B cell (primary cell): ENCODE results near the gene MS4A12. TPM values are rescaled to one million over a fixed set of nuclear protein-coding genes. Genes with fewer than 3 reads are reported as not detected.

Experiments used
- ATAC-seq: fragments of 200-7000 bp; cut with Tn5 transposase; one replicate; pipeline ENCODE4 v1.10.0; 2021; ENCODE audit warnings: low read depth, mild to moderate bottlenecking, moderate number of reproducible peaks, moderate library complexity
- CTCF ChIA-PET: fragments of 350-600 bp; sonication (Branson Sonifier 250); formaldehyde crosslinking; loops from one replicate; lab custom pipeline; 2021; ENCODE audit warnings: antibody characterized with exemption, inconsistent platforms; lab: Charles Lee
- POLR2A ChIA-PET: fragments of 350-600 bp; sonication (Branson Sonifier 250); formaldehyde crosslinking; loops from one replicate; lab custom pipeline; 2021; ENCODE audit warnings: antibody characterized with exemption; lab: Charles Lee
- DNase-seq: peaks from one replicate; pipeline ENCODE4 v3.0.0; 2013
- H2AFZ ChIP-seq: 2 replicates; pipeline ENCODE4 v1.6.1; 2012; ENCODE audit warnings: mild to moderate bottlenecking, low read depth, low read length; ENCODE audit not compliant: insufficient read depth, poor library complexity, severe bottlenecking
- H3K27ac ChIP-seq, 2 donors: 1 replicate in 1 of 2; 2 replicates in 1 of 2; pipeline ENCODE4 v1.5.1; 2012 to 2013; ENCODE audit warnings: low read length in 2 of 2, mild to moderate bottlenecking in 2 of 2, moderate library complexity in 1 of 2
- H3K27me3 ChIP-seq, 4 experiments: fragments of 200-600 bp in 1 of 4; sonication (generic) in 1 of 4; replicated peaks in 1 of 4; 1 replicate in 2 of 4; 2 replicates in 2 of 4; pipeline versions ENCODE4 v1.6.1 to v1.7.0; 2013 to 2016; ENCODE audit warnings: low read length in 3 of 4, mild to moderate bottlenecking in 2 of 4, mixed read lengths in 1 of 4, moderate library complexity in 1 of 4; ENCODE audit not compliant: insufficient read depth in 4 of 4, control insufficient read depth in 3 of 4; ENCODE audit errors: control extremely low read depth in 1 of 4
- H3K36me3 ChIP-seq, 2 experiments: replicated peaks in 1 of 2; 1 replicate in 1 of 2; 2 replicates in 1 of 2; pipeline versions ENCODE4 v1.6.1 to v1.7.1; 2013; ENCODE audit warnings: low read length in 1 of 2; ENCODE audit not compliant: insufficient read depth in 2 of 2, control insufficient read depth in 1 of 2; ENCODE audit errors: control extremely low read depth in 1 of 2, extremely low read depth in 1 of 2
- H3K4me1 ChIP-seq, 2 donors: fragments of 200-600 bp in 1 of 2; sonication (generic) in 1 of 2; 1 replicate in 1 of 2; 2 replicates in 1 of 2; pipeline versions ENCODE4 v1.5.1 to v1.6.1; 2013 to 2017; ENCODE audit warnings: low read length in 2 of 2; ENCODE audit not compliant: control insufficient read depth in 2 of 2, insufficient read depth in 2 of 2
- H3K4me2 ChIP-seq: replicated peaks from 2 replicates; pipeline ENCODE3; 2012; ENCODE audit warnings: mild to moderate bottlenecking, low read depth, low read length; ENCODE audit not compliant: poor library complexity, severe bottlenecking
- H3K4me3 ChIP-seq, 5 experiments: fragments of 200-600 bp in 1 of 5; sonication (generic) in 1 of 5; 1 replicate in 3 of 5; 2 replicates in 2 of 5; pipeline versions ENCODE4 v1.5.1 to v1.7.0; 2011 to 2016; ENCODE audit warnings: low read length in 4 of 5, mild to moderate bottlenecking in 4 of 5, low read depth in 2 of 5, control low read depth in 1 of 5, moderate library complexity in 1 of 5; ENCODE audit not compliant: insufficient read depth in 1 of 5; ENCODE audit errors: control extremely low read depth in 1 of 5, extremely low read depth in 1 of 5
- H3K79me2 ChIP-seq: fragments of 200-600 bp; sonication (generic); one replicate; pipeline ENCODE4 v1.6.0; 2016; ENCODE audit warnings: low read length; ENCODE audit not compliant: control insufficient read depth, insufficient read depth
- H3K9ac ChIP-seq: fragments of 200-600 bp; sonication (generic); 2 replicates; pipeline ENCODE4 v1.6.1; 2017; ENCODE audit warnings: mild to moderate bottlenecking, low read length, moderate library complexity
- H3K9me3 ChIP-seq, 3 donors: one replicate each; pipeline versions ENCODE4 v1.6.1 to v1.7.1; 2013; ENCODE audit warnings: low read length in 2 of 3; ENCODE audit not compliant: control insufficient read depth in 2 of 3, insufficient read depth in 1 of 3; ENCODE audit errors: control extremely low read depth in 1 of 3
- H4K20me1 ChIP-seq: 2 replicates; pipeline ENCODE4 v1.6.0; 2012; ENCODE audit warnings: mild to moderate bottlenecking, low read length; ENCODE audit not compliant: insufficient read depth, control insufficient read depth, poor library complexity, severe bottlenecking
- H3K27ac Mint-ChIP-seq: one replicate; pipeline ENCODE4 v1.8.0; 2021; ENCODE audit warnings: mixed read lengths
- H3K27me3 Mint-ChIP-seq: one replicate; pipeline ENCODE4 v1.8.0; 2021; ENCODE audit warnings: mixed read lengths
- H3K4me1 Mint-ChIP-seq: one replicate; pipeline ENCODE4 v1.8.0; 2021; ENCODE audit warnings: mixed read lengths
- H3K4me3 Mint-ChIP-seq: one replicate; pipeline ENCODE4 v1.8.0; 2021; ENCODE audit warnings: mixed read lengths
- H3K9me3 Mint-ChIP-seq: one replicate; pipeline ENCODE4 v1.8.0; 2022; ENCODE audit warnings: mixed read lengths; ENCODE audit not compliant: insufficient read depth
- CTCF ChIP-seq: fragments of 200-600 bp; IDR thresholded peaks from one replicate; pipeline ENCODE4 v1.8.0; 2022; ENCODE audit warnings: antibody characterized with exemption, mild to moderate bottlenecking
- EZH2 ChIP-seq: IDR thresholded peaks from 2 replicates; pipeline ENCODE4 v1.6.1; 2012; ENCODE audit warnings: borderline replicate concordance, low read depth, mild to moderate bottlenecking, moderate library complexity, low read length; ENCODE audit not compliant: insufficient read depth, poor library complexity, severe bottlenecking
- WGBS: methylation state at CpG from one replicate; pipeline ENCODE4 v1.1.5; 2013; ENCODE audit warnings: missing lambda C conversion rate; ENCODE audit not compliant: insufficient coverage; 5-methylcytosine and 5-hydroxymethylcytosine counted together
- intact Hi-C: fragments of 100-400 bp; cut with micrococcal nuclease; formaldehyde crosslinking; loops from one replicate; pipeline ENCODE4 v1.10.0; 2022
- polyA plus RNA-seq: library from polyadenylated mRNA; depleted of rRNA; stranded (reverse); fragments of >200 nt; gene quantifications from 2 replicates; pipeline ENCODE4 v1.2.3, GENCODE V29; 2012
- total RNA-seq, 2 donors: library from RNA; stranded (reverse); fragments of 120-200 nt in 1 of 2; gene quantifications; 1 replicate in 1 of 2; 2 replicates in 1 of 2; pipeline versions ENCODE4 v1.2.3 to v1.2.4, GENCODE V29; 2013 to 2022

Gene MS4A12
- total and polyA plus RNA-seq, 2 donors (not counting 1 experiment from before 2014, with no cell fraction given): not detected

DNA sequence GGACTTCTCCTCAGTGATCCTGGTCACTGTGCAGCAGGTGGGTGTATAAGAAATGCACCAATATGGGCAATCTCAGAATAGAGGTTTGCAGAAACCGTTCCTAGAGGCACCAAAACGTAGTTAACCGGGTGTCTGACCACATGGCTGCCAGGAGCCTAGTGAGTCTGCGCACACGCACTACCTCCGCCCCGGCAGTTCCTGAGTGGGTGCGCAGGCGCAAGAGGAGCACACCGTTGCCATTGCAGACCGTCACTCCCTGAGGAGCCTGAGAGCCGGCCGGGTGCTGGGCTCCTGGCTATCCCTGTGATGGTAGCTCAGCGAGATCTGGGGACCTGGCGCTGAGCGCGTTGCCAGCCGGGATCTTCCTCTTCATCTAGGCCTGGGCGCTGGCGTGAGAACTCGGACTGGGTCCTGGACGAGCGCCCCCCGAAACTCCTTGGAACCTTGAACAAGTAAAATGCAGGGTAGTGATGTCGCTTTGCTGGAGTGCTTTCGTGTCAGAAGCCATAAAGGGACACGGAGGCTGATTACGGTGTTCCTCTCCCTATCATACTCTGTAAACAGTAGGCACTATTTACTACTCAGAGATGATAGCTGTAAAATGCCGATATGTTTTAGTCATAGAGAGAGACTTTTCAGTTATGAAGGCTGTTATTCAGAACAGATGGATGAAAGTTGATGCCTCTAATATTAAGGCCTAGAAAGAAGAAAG is 22.7 kb downstream of the MS4A12 start, which contains the start of gene MS4A13:
Gene MS4A13 (plus strand): TSS at position 249 of the 712 bp plus-strand sequence. CDS start 2,692 bp downstream, outside the sequence.
- H3K4me1 Mint-ChIP-seq: peaks cover 11% of the 10 kb centered on the region

More for the DNA sequence above, 22.7 kb downstream of the MS4A12 start, which contains the start of gene MS4A13:
- Histone ChIP-seq H3K4me1 (peaks cover 8 to 12% of the 10 kb centered on the region in 2 donors), H3K4me3 (no peak within 1 kb of the TSS), H3K27ac (no peak within 1 kb of the TSS), H3K79me2 (no peaks in the 10 kb centered on the region), H3K9ac (no peak within 1 kb of the TSS), H2AFZ (no peak within 1 kb of the TSS), H4K20me1 (no peaks in the 10 kb centered on the region), H3K9me3 (no peaks in the 10 kb centered on the region), H3K36me3 (no peaks in the 10 kb centered on the region), H3K4me2 (no peak within 1 kb of the TSS), H3K27me3 (no peaks in the 10 kb centered on the region)
- Mint-ChIP-seq H3K27ac (no peak within 1 kb of the TSS), H3K4me3 (no peak within 1 kb of the TSS), H3K9me3 (no peaks in the 10 kb centered on the region), H3K27me3 (peaks cover 17% of the 10 kb centered on the region)
- TF ChIP-seq EZH2 (no peak), CTCF (no peak)
- no peak for DNase-seq
- ChIA-PET POLR2A (no interaction called here), CTCF (no interaction called here)
- no peak for ATAC-seq
- intact Hi-C loops: no loop called here
- WGBS: 99% methylated on average over 25 of the region's 29 CpGs
